NB4 (cell line): ENCODE data around the gene SSNA1.
A peak's percentile ranks its signal among the peaks of the same experiment; 100 is the strongest.

Experiments used
- DNase-seq: peaks from one replicate; pipeline ENCODE4 v3.0.0; 2010; ENCODE audit warnings: low read depth
- H3K4me3 ChIP-seq: one replicate; pipeline ENCODE4 v1.5.1; 2011; ENCODE audit warnings: mild to moderate bottlenecking, low read depth, low read length, moderate library complexity
- MYC ChIP-seq: IDR thresholded peaks from 2 replicates; pipeline ENCODE4 v1.6.1; 2011; ENCODE audit warnings: low read depth, low read length
- POLR2A ChIP-seq: IDR thresholded peaks from 2 replicates; pipeline ENCODE4 v1.6.1; 2011; ENCODE audit warnings: mild to moderate bottlenecking; ENCODE audit not compliant: insufficient read length; ENCODE audit errors: extremely low read depth
- TF ChIP-seq, protein P1 (sequence below): IDR thresholded peaks from one replicate; pipeline ENCODE4 v1.5.1; 2012; ENCODE audit warnings: low read depth, low read length
- TF ChIP-seq, protein P2 (sequence below): IDR thresholded peaks from 2 replicates; pipeline ENCODE4 v1.6.1; 2011; ENCODE audit warnings: low read depth, low read length

The SSNA1 gene

DNA sequence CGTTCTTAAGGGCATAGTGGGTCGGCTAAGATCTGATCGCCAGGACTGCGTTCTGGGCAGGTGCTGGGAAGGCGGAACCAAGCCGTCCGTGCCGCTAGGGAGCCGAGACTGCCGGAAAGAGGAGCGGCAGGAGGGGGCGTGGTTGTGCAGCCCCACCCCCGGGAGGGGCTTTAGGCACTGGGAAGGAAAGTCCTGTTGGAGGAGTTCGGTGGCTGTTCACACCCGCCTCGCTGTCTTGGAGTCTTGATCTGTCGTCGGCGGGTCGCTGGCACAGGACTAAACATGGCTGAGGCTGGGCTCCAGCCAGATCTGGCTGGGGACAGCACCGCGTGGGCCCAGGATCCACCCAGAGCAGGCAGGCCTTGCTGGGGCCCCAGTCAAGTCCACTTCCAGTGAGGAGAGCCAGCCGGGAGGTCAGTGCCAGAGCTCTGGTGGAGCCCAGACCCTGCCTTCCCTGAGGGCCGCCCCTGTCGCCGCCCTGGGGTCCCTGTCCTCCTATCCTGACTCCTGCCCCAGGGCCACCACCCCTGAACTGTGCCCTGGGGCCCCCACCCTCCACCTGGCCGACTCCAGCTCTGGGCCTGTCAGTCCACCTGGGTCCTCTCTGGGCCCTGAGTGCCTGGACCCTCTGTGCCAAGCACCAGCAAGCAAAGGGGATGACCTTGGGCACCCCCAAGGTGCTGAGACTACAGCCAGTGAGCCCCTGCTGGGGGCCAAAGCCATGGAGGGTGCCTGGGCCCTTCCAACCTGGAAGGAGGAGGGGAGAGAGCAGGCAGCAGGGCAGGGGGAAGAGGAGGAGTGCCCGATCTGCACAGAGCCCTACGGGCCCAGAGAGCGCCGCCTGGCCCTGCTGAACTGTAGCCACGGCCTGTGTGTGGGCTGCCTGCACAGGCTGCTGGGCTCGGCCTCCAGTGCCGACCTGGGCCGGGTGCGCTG lies 29.1 kb downstream of the SSNA1 start:
- TF ChIP-seq, protein P1, sequence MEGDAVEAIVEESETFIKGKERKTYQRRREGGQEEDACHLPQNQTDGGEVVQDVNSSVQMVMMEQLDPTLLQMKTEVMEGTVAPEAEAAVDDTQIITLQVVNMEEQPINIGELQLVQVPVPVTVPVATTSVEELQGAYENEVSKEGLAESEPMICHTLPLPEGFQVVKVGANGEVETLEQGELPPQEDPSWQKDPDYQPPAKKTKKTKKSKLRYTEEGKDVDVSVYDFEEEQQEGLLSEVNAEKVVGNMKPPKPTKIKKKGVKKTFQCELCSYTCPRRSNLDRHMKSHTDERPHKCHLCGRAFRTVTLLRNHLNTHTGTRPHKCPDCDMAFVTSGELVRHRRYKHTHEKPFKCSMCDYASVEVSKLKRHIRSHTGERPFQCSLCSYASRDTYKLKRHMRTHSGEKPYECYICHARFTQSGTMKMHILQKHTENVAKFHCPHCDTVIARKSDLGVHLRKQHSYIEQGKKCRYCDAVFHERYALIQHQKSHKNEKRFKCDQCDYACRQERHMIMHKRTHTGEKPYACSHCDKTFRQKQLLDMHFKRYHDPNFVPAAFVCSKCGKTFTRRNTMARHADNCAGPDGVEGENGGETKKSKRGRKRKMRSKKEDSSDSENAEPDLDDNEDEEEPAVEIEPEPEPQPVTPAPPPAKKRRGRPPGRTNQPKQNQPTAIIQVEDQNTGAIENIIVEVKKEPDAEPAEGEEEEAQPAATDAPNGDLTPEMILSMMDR: no peak
- no peak overlapping the region for H3K4me3 ChIP-seq
- no peak for DNase-seq

DNA sequence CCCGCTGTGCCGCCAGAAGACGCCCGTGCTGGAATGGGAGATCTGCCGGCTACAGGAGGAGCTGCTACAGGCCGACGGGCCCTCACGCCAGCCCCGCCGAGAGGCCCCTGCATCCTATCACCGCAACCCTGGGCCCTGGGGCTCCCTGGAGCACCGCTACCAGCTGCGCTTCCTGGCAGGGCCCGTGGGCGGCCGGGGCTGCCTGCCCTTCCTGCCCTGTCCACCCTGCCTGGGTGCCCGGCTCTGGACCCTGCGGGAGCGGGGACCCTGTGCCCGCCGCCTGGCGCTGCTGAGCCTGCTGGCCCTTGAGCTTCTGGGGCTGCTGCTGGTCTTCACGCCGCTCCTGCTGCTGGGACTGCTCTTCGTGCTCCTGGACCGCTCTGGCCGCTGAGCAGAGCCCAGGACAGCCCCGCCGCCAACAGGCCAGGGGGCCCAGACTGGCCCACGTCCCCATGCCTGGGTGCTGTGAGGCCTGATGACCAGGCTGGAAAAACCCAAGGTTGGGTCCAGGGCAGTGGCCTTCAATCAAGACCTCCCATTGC lies 29.8 kb downstream of the SSNA1 start:
- H3K4me3 ChIP-seq: no peak overlapping the region
- TF ChIP-seq MYC (no peak), POLR2A (no peak)
- TF ChIP-seq, protein P2, sequence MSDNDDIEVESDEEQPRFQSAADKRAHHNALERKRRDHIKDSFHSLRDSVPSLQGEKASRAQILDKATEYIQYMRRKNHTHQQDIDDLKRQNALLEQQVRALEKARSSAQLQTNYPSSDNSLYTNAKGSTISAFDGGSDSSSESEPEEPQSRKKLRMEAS: no peak
- TF ChIP-seq, protein P1: no peak
- DNase-seq: no peak

DNA sequence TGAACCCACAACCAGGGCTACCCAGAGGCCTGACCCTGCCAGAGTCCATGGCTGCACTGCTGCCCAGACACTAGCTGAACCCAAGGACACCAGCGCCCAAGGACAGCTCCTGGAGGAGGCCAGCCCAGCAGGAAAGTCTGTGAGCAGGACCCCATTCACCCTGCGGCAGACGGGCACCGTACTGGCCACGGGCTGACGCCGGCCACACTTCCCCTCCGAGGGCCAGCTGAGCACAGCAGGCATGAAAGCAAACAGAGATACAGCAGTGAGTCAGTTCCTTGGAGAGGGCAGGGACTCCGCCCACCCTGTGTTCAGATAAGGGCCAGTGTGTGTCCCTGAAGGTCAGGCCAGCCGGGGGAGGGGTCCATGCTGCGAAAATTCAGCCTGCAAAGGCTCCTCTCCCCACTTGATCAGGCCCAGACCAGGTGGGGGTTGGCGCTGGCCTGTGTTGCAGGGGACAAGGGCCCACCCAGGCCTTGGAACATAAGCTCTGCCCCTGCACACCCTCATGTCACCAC lies 30.3 kb downstream of the SSNA1 start:
- no peak for TF ChIP-seq POLR2A
- TF ChIP-seq, protein P2: no peak
- TF ChIP-seq, protein P1: no peak
- no peak for TF ChIP-seq MYC
- DNase-seq: peak; percentile 56
- no peak overlapping the region for H3K4me3 ChIP-seq

DNA sequence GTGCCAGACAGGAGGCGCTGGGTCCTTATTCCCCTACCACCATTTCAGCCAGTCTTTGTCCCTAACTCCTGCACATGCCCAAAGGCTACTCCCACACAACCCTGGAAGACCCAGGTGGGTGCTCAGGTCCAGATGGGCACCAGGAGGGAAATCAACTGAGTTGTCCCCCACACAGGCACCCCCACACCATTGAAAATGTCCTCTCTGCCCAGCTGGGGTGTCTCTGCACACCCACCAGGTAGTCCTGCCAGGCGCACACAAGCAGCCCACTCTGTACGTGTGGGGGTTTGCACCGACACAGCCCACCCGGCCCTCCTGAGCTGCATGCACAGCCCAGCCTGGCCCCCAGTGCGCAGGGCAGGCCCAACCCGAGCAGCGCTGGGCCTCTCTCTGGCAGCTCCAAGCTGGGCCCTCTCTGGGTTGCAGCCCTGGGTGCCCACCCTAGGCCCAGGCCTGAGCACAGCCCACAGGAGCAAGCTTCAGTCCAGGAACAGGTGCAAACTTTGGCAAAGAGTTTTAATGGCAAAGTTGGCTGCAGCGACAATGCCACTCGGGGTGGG lies 31.4 kb downstream of the SSNA1 start:
- DNase-seq: no peak
- TF ChIP-seq, protein P1: no peak
- TF ChIP-seq, protein P2: no peak
- TF ChIP-seq MYC: no peak
- TF ChIP-seq POLR2A: no peak
- no peak overlapping the region for H3K4me3 ChIP-seq

DNA sequence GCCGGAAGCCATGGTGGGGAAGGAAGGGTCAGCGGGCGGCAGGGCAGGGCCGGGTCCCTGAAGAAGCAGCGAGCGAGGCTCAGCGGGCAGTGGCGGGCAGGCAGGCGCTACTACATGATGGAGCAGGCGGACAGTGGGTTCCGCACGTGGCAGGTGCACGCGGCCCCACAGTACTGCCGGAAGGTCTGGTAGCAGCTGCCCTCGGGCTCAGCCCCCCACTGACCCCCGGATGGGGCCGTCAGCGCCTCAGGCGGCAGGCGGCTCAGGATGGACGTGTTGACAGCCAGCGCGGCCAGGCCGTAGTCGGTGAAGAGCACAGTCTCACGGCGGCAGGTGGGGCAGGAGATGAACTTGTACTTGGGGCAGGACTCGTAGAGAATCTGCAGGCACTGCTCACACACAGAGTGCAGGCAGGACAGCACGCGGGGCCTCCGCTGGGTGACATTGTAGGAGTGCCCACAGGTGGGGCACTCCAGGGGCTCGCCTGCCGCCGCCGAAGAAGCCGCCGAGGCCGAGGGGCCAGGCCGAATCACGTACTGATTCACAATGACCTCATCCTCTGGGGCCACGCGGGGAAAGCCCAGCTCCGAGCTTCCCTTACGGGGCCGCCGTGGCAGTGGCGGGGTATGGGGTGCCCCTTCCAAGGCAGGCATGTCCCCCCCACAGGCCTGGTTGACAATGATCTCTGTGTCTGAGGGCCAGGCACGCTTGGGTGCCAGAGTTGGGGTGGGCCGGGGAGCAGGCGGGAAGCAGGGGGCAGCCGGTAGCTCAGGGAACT lies 32.0 kb downstream of the SSNA1 start:
- no peak for DNase-seq
- H3K4me3 ChIP-seq: no peak overlapping the region
- TF ChIP-seq, protein P1: no peak
- no peak for TF ChIP-seq POLR2A
- TF ChIP-seq, protein P2: no peak
- TF ChIP-seq MYC: no peak
